Measurements from ENCODE around the gene ALPK3.

ALPK3 gene

DNA sequence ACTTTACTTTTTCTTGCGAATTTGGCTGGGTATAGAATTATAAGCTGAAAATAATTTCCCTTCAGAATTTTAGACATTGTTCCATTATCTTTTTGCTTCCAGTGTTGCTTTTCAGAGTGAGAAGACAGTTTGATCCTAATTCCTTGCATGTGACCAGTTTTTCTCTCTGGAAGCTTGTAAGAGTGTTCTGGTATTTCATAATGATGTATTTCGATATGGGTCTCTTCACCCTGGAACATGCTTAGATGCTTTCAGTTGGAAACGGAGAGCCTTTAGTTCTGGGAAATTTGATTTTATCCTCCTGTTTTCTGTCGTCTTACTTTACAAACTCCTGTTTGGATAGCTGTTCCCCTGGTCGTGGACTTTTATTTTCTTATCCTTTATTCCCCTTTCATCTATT is 13.9 kb downstream of the ALPK3 start:
- in situ Hi-C loops (cut with MboI; ENCODE audit: low pct_unique_long_range_greater_than_20kb, low sequenced_read_pairs, unreplicated experiment): no loop called here
- TF ChIP-seq, protein P1, sequence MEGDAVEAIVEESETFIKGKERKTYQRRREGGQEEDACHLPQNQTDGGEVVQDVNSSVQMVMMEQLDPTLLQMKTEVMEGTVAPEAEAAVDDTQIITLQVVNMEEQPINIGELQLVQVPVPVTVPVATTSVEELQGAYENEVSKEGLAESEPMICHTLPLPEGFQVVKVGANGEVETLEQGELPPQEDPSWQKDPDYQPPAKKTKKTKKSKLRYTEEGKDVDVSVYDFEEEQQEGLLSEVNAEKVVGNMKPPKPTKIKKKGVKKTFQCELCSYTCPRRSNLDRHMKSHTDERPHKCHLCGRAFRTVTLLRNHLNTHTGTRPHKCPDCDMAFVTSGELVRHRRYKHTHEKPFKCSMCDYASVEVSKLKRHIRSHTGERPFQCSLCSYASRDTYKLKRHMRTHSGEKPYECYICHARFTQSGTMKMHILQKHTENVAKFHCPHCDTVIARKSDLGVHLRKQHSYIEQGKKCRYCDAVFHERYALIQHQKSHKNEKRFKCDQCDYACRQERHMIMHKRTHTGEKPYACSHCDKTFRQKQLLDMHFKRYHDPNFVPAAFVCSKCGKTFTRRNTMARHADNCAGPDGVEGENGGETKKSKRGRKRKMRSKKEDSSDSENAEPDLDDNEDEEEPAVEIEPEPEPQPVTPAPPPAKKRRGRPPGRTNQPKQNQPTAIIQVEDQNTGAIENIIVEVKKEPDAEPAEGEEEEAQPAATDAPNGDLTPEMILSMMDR (IDR thresholded peaks at IDR 0.05; ENCODE audit: extremely low read depth, insufficient read depth, missing control alignments): no peak
- no peak for DNase-seq (ENCODE audit: low spot score)

GRCh38 chr15:84831613-84832012 is 14.5 kb downstream of the ALPK3 start:
- in situ Hi-C loops (cut with MboI; ENCODE audit: low pct_unique_long_range_greater_than_20kb, low sequenced_read_pairs, unreplicated experiment): no loop called here
- DNase-seq (ENCODE audit: low spot score): no peak

GRCh38 chr15:84832448-84833040 is 15.4 kb downstream of the ALPK3 start:
- TF ChIP-seq, protein P1 (IDR thresholded peaks at IDR 0.05; ENCODE audit: extremely low read depth, insufficient read depth, missing control alignments): no peak
- in situ Hi-C loops (cut with MboI; ENCODE audit: low pct_unique_long_range_greater_than_20kb, low sequenced_read_pairs, unreplicated experiment): no loop called here
- DNase-seq (ENCODE audit: low spot score): no peak

More at GRCh38 chr15:84831613-84832012, 14.5 kb downstream of the ALPK3 start:
- TF ChIP-seq, protein P1 (IDR thresholded peaks at IDR 0.05; ENCODE audit: extremely low read depth, insufficient read depth, missing control alignments): no peak

DNA sequence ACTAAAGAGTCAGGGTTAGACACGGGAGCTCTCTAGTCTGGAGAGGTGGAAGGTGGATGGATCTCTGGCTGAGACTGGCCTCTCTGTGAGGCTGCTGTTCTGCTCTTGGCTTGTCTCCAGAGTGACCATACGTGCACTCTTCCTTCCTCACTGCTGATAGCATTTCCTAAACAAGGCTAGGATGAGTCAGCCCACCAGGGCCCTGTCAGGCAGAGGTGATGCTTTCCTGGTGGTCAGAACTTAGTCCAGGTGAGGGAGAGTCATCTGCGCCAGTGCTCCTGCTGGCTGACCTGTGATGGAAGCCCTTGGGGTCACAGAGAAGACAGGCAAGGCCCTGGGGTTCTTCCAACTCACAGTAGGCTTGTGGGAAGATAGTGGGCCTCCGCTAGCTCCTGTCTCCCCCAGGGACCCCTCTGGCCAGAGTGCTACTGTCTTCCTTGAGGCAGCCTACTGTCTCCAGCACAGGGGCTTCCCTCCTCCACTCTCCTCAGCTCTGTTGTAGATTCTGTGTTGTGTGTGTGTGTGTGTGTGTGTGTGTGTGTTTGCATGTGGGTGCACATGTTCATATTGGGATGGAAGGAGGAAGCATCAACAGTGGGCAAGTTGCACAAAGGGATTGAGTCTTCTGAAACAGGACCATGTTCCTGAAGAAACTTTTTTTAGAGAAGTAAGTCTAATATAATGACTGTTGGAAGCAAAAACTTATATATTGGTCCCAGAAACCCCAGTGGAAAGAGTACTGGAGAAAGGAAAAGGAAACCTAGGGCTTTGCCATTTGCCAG is 16.5 kb downstream of the ALPK3 start:
- no peak for DNase-seq (ENCODE audit: low spot score)
- in situ Hi-C loops (cut with MboI; ENCODE audit: low pct_unique_long_range_greater_than_20kb, low sequenced_read_pairs, unreplicated experiment): no loop called here
- TF ChIP-seq, protein P1 (IDR thresholded peaks at IDR 0.05; ENCODE audit: extremely low read depth, insufficient read depth, missing control alignments): no peak

GRCh38 chr15:84834229-84834955 is 17.2 kb downstream of the ALPK3 start:
- no peak for DNase-seq (ENCODE audit: low spot score)
- in situ Hi-C loops (cut with MboI; ENCODE audit: low pct_unique_long_range_greater_than_20kb, low sequenced_read_pairs, unreplicated experiment): no loop called here
- TF ChIP-seq, protein P1 (IDR thresholded peaks at IDR 0.05; ENCODE audit: extremely low read depth, insufficient read depth, missing control alignments): no peak

GRCh38 chr15:84834969-84835368 is 17.8 kb downstream of the ALPK3 start:
- in situ Hi-C loops (cut with MboI; ENCODE audit: low pct_unique_long_range_greater_than_20kb, low sequenced_read_pairs, unreplicated experiment): no loop called here
- TF ChIP-seq, protein P1 (IDR thresholded peaks at IDR 0.05; ENCODE audit: extremely low read depth, insufficient read depth, missing control alignments): no peak
- no peak for DNase-seq (ENCODE audit: low spot score)
